Endothelial cell of umbilical vein (primary cell): Measurements from ENCODE around the gene MPG.

Experiments
- CTCF ChIP-seq, 2 donors: IDR thresholded peaks; 1 replicate in 1 of 2; 2 replicates in 1 of 2; pipeline ENCODE4 v1.5.1; 2011; ENCODE audit warnings: low read length in 2 of 2, mild to moderate bottlenecking in 2 of 2, moderate library complexity in 2 of 2, control low read depth in 1 of 2, inconsistent platforms in 1 of 2, low read depth in 1 of 2; ENCODE audit not compliant: insufficient read depth in 1 of 2; ENCODE audit errors: extremely low read depth in 1 of 2
- EZH2 ChIP-seq: IDR thresholded peaks from 2 replicates; pipeline ENCODE4 v1.6.1; 2012; ENCODE audit warnings: borderline replicate concordance, low read depth, mild to moderate bottlenecking, moderate library complexity, low read length, inconsistent platforms; ENCODE audit not compliant: severe bottlenecking
- POLR2A ChIP-seq: IDR thresholded peaks from 2 replicates; pipeline ENCODE4 v1.6.1; 2012; ENCODE audit warnings: low read depth, mild to moderate bottlenecking, control low read depth, low read length
- POLR2AphosphoS5 ChIP-seq: IDR thresholded peaks from 2 replicates; pipeline ENCODE4 v1.6.1; 2012; ENCODE audit warnings: low read depth, mild to moderate bottlenecking, control low read depth, low read length, moderate library complexity; ENCODE audit not compliant: insufficient read depth
- TF ChIP-seq, protein P1 (sequence below): IDR thresholded peaks from 2 replicates; pipeline ENCODE4 v1.6.1; 2011; ENCODE audit not compliant: insufficient read depth, insufficient read length

- TF ChIP-seq POLR2AphosphoS5: no peak
- no peak for TF ChIP-seq POLR2A
- TF ChIP-seq CTCF (IDR thresholded peaks at IDR 0.05; ENCODE audit: extremely low read depth in 1 of 2, insufficient read depth in 1 of 2, low read depth in 1 of 2, low read length in 2 of 2): no peak
- TF ChIP-seq, protein P1, sequence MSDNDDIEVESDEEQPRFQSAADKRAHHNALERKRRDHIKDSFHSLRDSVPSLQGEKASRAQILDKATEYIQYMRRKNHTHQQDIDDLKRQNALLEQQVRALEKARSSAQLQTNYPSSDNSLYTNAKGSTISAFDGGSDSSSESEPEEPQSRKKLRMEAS: no peak
- TF ChIP-seq EZH2: no peak
Measured at GRCh38 chr16:34648-34987, 43.4 kb upstream of the MPG start.
